RWPE2 (cell line): ENCODE measurements around the gene GSTCD.
"Not testable (repeated sequence)": the region's sequence is repeated elsewhere in the genome, so short reads cannot be mapped to it uniquely, and the experiment has no call there.

ENCODE experiments used
- ATAC-seq: fragments of 200-7000 bp; cut with Tn5 transposase; 3 replicates; pipeline ENCODE4 v1.9.1; 2021; ENCODE audit warnings: low read depth
- DNase-seq: peaks from one replicate; pipeline ENCODE4 v3.0.0-alpha.2; 2020; ENCODE audit warnings: low spot score
- H3K27ac ChIP-seq: fragments of 450-650 bp; 2 replicates; pipeline ENCODE4 v1.5.1; 2017; ENCODE audit warnings: mild to moderate bottlenecking; ENCODE audit not compliant: poor library complexity, severe bottlenecking
- H3K27me3 ChIP-seq: fragments of 250-450 bp; sonication (Bioruptor Pico); 2 replicates; pipeline ENCODE4 v1.5.1; 2021; ENCODE audit warnings: mild to moderate bottlenecking, moderate library complexity; ENCODE audit not compliant: insufficient read depth, poor library complexity, severe bottlenecking
- H3K36me3 ChIP-seq: fragments of 250-450 bp; sonication (Bioruptor Pico); 2 replicates; pipeline ENCODE4 v1.5.1; 2020; ENCODE audit warnings: low read depth, mild to moderate bottlenecking, moderate library complexity
- H3K4me1 ChIP-seq: fragments of 250-450 bp; sonication (Bioruptor Pico); 2 replicates; pipeline ENCODE4 v1.5.1; 2021; ENCODE audit warnings: mild to moderate bottlenecking, moderate library complexity; ENCODE audit not compliant: insufficient read depth, poor library complexity, severe bottlenecking
- H3K4me3 ChIP-seq: fragments of 250-450 bp; sonication (Bioruptor Pico); 2 replicates; pipeline ENCODE4 v1.5.1; 2021; ENCODE audit warnings: mild to moderate bottlenecking, moderate library complexity; ENCODE audit not compliant: severe bottlenecking
- H3K9me3 ChIP-seq: fragments of 250-450 bp; sonication (Bioruptor Pico); 2 replicates; pipeline ENCODE4 v1.5.1; 2021; ENCODE audit warnings: mild to moderate bottlenecking, moderate library complexity; ENCODE audit not compliant: severe bottlenecking
- TF ChIP-seq, protein P1 (sequence below): fragments of 450-650 bp; IDR thresholded peaks from one replicate; pipeline ENCODE4 v1.5.1; 2017; ENCODE audit warnings: mild to moderate bottlenecking, moderate library complexity; ENCODE audit not compliant: poor library complexity, severe bottlenecking

The GSTCD gene

DNA sequence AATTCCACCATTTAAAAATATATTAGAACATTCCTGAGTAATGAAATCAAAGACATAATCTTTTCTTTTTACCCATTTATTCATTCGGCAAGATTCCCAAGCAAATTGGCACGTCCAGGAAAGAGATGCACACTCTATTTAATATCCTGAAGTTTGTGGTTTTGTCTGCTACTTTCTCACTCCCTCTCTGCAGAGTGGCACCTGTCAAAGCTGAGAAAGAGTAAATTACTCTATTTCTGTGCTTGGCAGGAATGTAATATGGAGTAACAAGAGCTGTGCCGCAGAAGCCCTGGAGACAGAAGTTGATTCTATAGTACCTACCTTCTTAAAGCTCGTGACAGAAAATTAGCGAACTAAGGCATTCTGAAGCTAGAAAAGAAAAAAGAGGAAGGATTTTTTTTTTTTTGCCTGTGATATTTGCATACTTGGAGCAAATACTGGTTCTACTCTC is 5.5 kb downstream of the GSTCD start:
- H3K9me3 ChIP-seq = no peaks in the 10 kb centered on the region
- H3K4me1 ChIP-seq = peaks cover 45% of the 10 kb centered on the region
- no peak overlapping the region for H3K4me3 ChIP-seq
- no peak for DNase-seq
- peaks cover 15% of the 10 kb centered on the region for H3K36me3 ChIP-seq
- peak overlapping the region; percentile 46 for H3K27ac ChIP-seq
- TF ChIP-seq, protein P1, sequence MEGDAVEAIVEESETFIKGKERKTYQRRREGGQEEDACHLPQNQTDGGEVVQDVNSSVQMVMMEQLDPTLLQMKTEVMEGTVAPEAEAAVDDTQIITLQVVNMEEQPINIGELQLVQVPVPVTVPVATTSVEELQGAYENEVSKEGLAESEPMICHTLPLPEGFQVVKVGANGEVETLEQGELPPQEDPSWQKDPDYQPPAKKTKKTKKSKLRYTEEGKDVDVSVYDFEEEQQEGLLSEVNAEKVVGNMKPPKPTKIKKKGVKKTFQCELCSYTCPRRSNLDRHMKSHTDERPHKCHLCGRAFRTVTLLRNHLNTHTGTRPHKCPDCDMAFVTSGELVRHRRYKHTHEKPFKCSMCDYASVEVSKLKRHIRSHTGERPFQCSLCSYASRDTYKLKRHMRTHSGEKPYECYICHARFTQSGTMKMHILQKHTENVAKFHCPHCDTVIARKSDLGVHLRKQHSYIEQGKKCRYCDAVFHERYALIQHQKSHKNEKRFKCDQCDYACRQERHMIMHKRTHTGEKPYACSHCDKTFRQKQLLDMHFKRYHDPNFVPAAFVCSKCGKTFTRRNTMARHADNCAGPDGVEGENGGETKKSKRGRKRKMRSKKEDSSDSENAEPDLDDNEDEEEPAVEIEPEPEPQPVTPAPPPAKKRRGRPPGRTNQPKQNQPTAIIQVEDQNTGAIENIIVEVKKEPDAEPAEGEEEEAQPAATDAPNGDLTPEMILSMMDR = no peak
- peak; percentile 52; the same call in 2 of the 3 replicates for ATAC-seq
- no peaks in the 10 kb centered on the region for H3K27me3 ChIP-seq

DNA sequence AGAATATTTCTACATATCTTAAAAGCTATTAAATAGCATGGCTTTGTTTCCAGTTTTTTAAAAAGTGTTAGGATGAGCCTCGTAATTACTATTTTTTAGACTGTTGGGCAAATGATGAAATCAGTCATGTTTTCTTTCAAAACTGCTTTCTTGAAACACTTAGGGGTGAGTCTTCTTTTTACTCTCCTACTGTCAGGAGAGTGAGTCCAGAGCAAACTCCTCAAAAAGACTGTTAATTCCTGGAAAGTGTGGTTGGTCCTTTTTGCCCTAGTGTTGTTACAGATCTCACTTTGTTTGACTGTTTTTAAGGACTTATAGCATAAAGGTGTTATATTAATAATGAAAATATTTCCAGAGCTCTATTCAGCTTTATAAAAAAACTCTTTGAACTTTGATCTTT is 6.3 kb downstream of the GSTCD start:
- DNase-seq = no peak
- H3K4me3 ChIP-seq = no peak overlapping the region
- H3K9me3 ChIP-seq = no peaks in the 10 kb centered on the region
- no peaks in the 10 kb centered on the region for H3K27me3 ChIP-seq
- peaks cover 45% of the 10 kb centered on the region for H3K4me1 ChIP-seq
- no peak for ATAC-seq
- H3K27ac ChIP-seq = no peak overlapping the region
- H3K36me3 ChIP-seq = peaks cover 22% of the 10 kb centered on the region
- TF ChIP-seq, protein P1 = no peak

DNA sequence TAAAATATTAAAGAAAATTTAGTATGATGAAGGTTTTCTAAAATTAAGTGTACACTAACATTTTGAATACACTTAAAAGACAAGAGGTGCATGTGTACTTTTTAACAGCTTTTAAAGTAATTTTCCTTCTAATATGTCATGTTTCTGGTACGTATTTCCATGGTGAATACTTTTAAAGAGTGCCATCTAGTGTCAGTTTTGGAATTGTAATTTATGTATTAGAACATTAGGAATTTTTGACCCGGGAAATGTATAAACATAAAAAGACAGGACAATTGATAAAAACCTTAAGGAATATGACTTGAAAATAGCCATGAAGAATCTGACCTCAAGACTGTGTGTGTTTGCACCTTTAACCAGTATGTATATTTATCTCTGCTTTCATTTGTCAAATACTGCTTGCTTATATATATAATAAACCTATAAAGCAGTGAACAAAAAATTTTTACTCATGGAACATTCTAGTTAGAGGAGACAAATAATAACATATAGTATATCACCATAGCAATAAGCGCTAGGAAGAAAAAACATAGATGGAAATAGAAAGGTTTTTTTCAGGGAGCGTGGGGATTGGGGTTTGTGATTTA is 7.2 kb downstream of the GSTCD start:
- TF ChIP-seq, protein P1 = peak; percentile 84
- DNase-seq (no peak), ATAC-seq (no peak)
- Histone ChIP-seq H3K27me3 (no peaks in the 10 kb centered on the region), H3K4me3 (no peak overlapping the region), H3K9me3 (no peaks in the 10 kb centered on the region), H3K4me1 (peaks cover 41% of the 10 kb centered on the region), H3K27ac (no peak overlapping the region), H3K36me3 (peaks cover 31% of the 10 kb centered on the region)

DNA sequence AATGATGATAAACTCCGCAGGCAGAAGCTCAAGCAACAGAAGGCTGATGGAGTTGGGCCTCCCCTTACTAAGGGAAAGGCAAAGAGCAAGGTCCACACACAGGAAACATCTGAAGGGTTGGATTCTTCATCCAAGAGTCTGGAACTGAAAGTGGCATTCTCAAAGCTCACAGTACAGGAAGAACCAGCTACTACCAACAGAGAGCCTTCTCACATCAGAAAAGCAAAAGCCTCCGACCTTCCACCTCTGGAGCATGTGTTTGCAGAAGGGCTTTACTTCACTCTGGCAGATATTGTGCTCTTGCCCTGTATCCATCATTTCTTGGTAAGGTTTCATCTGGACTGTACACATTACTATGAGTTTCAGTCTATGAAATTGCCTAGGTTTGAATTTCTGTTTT is 10.6 kb downstream of the GSTCD start:
- TF ChIP-seq, protein P1 = no peak
- no peak for DNase-seq
- no peaks in the 10 kb centered on the region for H3K27me3 ChIP-seq
- H3K4me3 ChIP-seq = no peak overlapping the region
- no peaks in the 10 kb centered on the region for H3K9me3 ChIP-seq
- no peak overlapping the region for H3K27ac ChIP-seq
- peaks cover 18% of the 10 kb centered on the region for H3K4me1 ChIP-seq
- no peak for ATAC-seq
- peaks cover 65% of the 10 kb centered on the region for H3K36me3 ChIP-seq

DNA sequence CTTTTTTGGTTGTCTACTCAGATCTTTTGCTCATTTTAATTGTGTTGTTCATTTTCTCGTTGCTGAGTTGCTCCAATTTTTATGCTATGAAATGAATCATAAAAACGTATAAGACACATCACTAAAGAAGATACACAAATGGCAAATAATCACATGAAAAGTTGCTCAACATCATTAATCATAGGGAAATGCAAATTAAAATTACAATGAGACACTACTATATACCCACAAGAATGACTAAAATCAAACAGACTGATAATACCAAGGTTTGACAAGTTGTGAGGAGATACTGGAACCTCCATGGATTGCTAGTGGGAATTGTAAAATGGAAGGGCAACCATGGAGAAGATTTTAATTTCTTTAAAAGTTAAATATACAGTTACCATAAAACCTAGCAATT is 17.0 kb downstream of the GSTCD start:
- H3K27ac ChIP-seq = no peak overlapping the region
- TF ChIP-seq, protein P1 = no peak
- H3K36me3 ChIP-seq = peaks cover 91% of the 10 kb centered on the region

DNA sequence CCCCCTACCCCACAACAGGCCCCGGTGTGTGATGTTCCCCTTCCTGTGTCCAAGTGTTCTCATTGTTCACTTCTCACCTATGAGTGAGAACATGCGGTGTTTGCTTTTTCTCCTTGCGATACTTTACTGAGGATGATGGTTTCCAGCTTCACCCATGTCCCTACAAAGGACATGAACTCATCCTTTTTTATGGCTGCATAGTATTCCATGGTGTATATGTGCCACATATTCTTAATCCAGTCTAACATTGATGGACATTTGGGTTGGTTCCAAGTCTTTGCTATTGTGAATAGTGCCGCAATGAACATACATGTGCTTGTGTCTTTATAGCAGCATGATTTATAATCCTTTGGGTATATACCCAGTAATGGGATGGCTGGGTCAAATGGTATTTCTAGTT is 21.3 kb downstream of the GSTCD start:
- not testable (repeated sequence) for H3K27ac ChIP-seq, H3K4me1 ChIP-seq, H3K9me3 ChIP-seq, H3K27me3 ChIP-seq, ATAC-seq, H3K4me3 ChIP-seq, DNase-seq
- peaks cover 58% of the 10 kb centered on the region for H3K36me3 ChIP-seq

More for the DNA sequence above, 17.0 kb downstream of the GSTCD start:
- Histone ChIP-seq H3K4me1 (no peaks in the 10 kb centered on the region), H3K27me3 (no peaks in the 10 kb centered on the region), H3K4me3 (no peak overlapping the region), H3K9me3 (peaks cover 2% of the 10 kb centered on the region)
- no peak for DNase-seq
- no peak for ATAC-seq

DNA sequence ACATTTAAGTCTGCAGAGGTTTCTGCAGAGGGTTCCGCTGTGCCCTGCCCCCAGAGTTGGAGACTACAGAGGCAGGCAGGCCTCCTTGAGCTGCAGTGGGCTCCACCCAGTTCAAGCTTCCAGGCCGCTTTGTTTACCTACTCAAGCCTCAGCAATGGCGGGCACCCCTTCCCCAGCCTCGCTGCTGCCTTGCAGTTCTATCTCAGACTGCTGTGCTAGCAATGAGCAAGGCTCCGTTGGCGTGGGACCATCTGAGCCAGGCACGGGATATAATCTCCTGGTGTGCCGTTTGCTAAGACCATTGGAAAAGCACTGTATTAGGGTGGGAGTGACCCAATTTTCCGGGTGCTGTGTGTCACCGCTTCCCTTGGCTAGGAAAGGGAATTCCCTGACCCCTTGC is 26.6 kb downstream of the GSTCD start:
- H3K4me1 ChIP-seq, H3K27me3 ChIP-seq, H3K27ac ChIP-seq, H3K4me3 ChIP-seq, ATAC-seq, DNase-seq: not testable (repeated sequence)
- Histone ChIP-seq H3K36me3 (peaks cover 47% of the 10 kb centered on the region), H3K9me3 (peaks cover 16% of the 10 kb centered on the region)
